D721Med (cell line): ENCODE data around the gene GPAM.

Source experiments
- DNase-seq: peaks from one replicate; pipeline ENCODE4 v3.0.0; 2011; ENCODE audit warnings: low spot score; ENCODE audit not compliant: insufficient read length
- FAIRE-seq: peaks from 2 replicates; lab custom pipeline; 2011; peaks lifted over from hg19 to GRCh38; lab: Jason Lieb, UNC
- TF ChIP-seq, protein P1 (sequence below): IDR thresholded peaks from 2 replicates; pipeline ENCODE4 v1.5.1; 2012; ENCODE audit warnings: mild to moderate bottlenecking, control low read depth; ENCODE audit not compliant: insufficient read depth; ENCODE audit errors: missing control alignments

The GPAM gene

DNA sequence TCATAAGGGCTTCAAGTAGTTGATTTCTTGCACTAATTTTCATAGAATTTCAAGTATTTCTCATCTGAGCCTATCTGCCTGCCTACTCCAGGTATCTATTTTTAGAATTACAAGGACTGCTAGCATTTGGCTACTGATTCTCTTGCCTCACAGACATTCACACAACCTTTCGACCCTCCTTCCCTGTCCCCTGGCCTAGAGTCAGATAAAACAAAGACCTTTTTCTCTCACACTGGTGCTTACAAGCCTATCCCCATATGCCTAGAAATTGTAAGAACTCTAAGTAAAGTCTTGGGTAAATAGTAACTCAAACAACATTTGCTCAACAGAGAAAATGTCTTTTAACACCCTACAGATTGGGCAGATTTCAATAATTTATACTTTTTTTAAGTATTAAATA is 6.3 kb downstream of the GPAM start:
- DNase-seq (no peak), FAIRE-seq (no peak)
- TF ChIP-seq, protein P1, sequence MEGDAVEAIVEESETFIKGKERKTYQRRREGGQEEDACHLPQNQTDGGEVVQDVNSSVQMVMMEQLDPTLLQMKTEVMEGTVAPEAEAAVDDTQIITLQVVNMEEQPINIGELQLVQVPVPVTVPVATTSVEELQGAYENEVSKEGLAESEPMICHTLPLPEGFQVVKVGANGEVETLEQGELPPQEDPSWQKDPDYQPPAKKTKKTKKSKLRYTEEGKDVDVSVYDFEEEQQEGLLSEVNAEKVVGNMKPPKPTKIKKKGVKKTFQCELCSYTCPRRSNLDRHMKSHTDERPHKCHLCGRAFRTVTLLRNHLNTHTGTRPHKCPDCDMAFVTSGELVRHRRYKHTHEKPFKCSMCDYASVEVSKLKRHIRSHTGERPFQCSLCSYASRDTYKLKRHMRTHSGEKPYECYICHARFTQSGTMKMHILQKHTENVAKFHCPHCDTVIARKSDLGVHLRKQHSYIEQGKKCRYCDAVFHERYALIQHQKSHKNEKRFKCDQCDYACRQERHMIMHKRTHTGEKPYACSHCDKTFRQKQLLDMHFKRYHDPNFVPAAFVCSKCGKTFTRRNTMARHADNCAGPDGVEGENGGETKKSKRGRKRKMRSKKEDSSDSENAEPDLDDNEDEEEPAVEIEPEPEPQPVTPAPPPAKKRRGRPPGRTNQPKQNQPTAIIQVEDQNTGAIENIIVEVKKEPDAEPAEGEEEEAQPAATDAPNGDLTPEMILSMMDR = no peak

DNA sequence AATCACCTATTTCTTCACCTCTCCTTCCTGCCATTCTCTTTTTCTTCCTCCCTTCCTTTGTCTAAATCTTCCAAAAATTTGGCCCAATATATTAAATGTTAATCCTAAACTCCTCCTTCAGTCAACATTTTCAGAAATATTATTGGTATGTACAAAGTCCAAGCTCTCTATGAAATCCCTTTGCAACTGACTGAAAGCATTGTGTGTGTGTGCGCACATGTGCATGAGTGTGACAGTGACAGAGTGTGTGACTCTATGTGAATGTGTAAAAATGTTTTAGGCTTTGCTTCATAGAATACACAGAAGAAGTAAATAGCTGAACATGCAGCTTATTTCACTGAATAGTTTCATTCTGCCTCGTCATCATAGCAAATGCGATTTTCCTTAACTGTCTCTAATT is 7.0 kb downstream of the GPAM start:
- DNase-seq (no peak), FAIRE-seq (no peak)
- TF ChIP-seq, protein P1 = no peak

DNA sequence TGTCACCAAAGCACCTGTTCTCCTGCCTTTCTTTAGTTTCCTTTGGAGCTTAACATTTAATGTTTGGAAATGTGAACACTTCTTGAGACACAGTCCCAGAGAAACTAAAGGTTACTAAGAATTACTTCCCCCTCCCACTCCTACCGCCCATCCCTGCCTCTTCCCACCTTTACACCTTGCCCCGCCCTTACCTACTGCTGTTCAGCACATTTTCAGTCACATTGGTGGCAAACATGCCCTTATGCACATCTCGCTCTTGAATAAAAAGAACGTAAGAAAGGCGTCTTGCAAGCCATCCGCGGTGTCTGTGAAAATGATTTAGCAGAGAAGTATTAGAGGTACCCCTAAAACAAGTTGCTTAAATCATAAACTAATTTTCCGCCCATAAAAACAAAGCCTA is 8.2 kb downstream of the GPAM start:
- TF ChIP-seq, protein P1 = no peak
- no peak for DNase-seq
- FAIRE-seq = no peak

DNA sequence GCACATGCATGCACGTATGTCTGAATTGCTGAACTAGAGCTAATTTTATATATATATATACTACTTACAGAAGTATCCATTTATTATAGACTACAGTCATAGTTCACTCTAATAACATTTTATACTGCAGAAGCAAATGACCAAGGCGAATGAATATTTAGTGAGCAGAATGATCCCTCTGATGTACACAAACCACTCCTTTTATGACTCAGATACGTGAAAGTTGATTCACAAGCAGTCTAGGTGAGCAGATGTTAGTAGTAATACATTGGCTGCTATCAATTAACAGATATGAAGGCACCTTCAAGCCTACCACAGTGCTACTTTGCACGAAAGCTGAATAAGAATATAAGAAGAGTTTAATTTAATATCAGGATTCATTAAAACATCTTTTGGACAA is 10.4 kb downstream of the GPAM start:
- DNase-seq (no peak), FAIRE-seq (no peak)
- TF ChIP-seq, protein P1 = no peak

DNA sequence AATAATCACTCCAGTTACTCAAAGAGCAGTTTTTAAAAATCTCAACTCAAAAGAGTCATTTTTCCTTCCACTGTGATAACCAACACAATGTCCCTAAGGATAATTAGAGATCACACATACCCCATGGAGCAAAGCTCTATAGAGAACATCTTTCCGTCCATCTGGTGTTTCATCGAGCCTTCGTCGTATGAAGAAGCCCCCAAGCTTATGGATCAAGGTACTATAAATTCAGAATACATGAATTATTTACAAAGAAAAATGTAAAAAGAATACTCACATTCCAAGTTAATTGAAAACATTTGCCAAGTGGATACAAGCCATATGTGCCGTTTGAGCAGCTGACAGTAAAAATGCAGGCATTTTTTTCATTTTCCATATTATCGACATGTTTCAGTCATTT is 14.8 kb downstream of the GPAM start:
- DNase-seq = no peak
- TF ChIP-seq, protein P1 = no peak
- no peak for FAIRE-seq

DNA sequence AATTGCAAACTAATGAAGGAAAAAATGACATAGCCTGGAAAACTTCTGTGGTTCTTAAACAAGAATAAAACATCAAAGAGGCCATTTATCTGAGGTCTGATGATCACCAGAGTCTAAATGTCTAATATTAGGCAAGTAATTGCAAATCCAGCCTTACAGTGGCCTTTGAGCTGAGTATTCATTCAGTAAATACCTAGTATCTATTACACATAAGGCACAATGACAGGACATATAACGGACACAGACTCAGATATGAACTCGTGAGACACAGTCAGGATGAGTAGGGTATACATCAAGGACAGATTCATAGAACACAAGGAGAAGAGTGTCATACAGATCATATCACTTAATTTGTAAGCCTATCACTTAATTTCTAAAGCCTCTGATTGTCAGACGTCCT is 16.8 kb downstream of the GPAM start:
- DNase-seq (no peak), FAIRE-seq (no peak)
- TF ChIP-seq, protein P1 = no peak

DNA sequence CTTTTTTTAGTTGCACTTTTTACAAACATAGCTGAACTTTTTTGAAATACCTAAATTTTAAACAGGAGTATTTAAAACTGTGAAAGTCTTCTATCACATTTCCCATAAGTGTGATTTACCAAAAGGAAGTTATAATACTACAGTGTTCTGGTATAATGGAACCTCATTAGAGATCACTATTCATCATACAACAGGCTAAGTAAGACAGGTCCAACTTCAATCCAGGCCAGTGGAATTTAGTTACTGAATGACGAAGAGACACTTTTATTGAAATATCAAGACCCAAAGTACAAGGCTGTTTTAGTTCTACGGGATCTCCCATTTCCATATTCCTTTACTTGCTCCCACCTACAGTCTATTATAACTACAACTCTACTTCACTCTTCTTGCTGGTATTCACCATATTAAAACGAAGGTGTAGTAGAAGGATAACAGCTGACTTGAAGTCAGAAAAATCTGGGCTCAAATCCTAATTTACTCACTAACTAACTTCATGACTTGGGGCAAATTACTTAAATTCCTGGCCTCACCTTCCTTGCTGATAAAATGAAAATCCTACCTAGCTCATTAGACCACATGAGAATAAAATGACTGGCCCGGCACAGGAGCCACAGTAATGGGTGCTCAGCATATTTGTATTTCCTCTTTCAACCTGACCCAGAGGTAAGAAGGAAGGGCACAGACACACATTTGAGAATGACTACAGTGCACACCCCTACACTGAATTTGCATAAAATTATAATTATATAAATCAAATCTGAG is 21.6 kb downstream of the GPAM start:
- FAIRE-seq (no peak), DNase-seq (no peak)
- TF ChIP-seq, protein P1 = no peak
